Mucosa of descending colon (tissue), 3 donors: ENCODE results near the gene FADS2. TPM values are rescaled to one million over a fixed set of nuclear protein-coding genes. Genes with fewer than 3 reads are reported as not detected.

ENCODE experiments used
- ATAC-seq: fragments of 200-7000 bp; cut with Tn5 transposase; one replicate; pipeline ENCODE4 v1.9.1; 2020; ENCODE audit warnings: mild to moderate bottlenecking, moderate library complexity
- DNase-seq, 3 donors: peaks; one replicate each; pipeline ENCODE4 v3.0.0-alpha.2; 2020
- H3K36me3 ChIP-seq: fragments of 200-600 bp; one replicate; pipeline ENCODE4 v1.8.0; 2021; ENCODE audit warnings: low read depth, mild to moderate bottlenecking
- H3K4me1 ChIP-seq: fragments of 200-600 bp; one replicate; pipeline ENCODE4 v1.8.0; 2021; ENCODE audit warnings: low read depth, mild to moderate bottlenecking
- H3K4me3 ChIP-seq: fragments of 200-600 bp; one replicate; pipeline ENCODE4 v1.8.0; 2021; ENCODE audit warnings: mild to moderate bottlenecking
- H3K9me3 ChIP-seq: fragments of 200-600 bp; one replicate; pipeline ENCODE4 v1.8.0; 2021; ENCODE audit warnings: mild to moderate bottlenecking
- intact Hi-C, 2 donors: fragments of 100-400 bp; cut with DNase I in 1 of 2; cut with micrococcal nuclease in 1 of 2; formaldehyde crosslinking; loops; one replicate each; pipeline versions ENCODE4 v1.11.0 to v1.11.1; 2022; cut with DNase I, micrococcal nuclease
- total RNA-seq, 3 donors: library from RNA; stranded (reverse); fragmentation: NEBNext Ultra II Directional in 2 of 3; extraction: Animal tissue kit (Norgen Biotek cat#: 25700) in 2 of 3; gene quantifications; one replicate each; pipeline versions ENCODE4 v1.2.1 to v1.2.4, GENCODE V29; 2021 to 2023
- TF ChIP-seq, protein P1 (sequence below): fragments of 200-600 bp; IDR thresholded peaks from one replicate; pipeline ENCODE4 v1.8.0; 2022; ENCODE audit warnings: antibody characterized with exemption, mild to moderate bottlenecking
- donor health status: DM: no; HTN: no; CAD: no; lungs with moderate emphysema.
- donor health status: DM: no; HTN: no; CAD: no.
- donor health status: DM: no; HTN: yes; CAD: no.

FADS2 gene
- total RNA-seq, 3 donors from 2014 or later = 2.5 to 29.3 (median 8.6) TPM

DNA sequence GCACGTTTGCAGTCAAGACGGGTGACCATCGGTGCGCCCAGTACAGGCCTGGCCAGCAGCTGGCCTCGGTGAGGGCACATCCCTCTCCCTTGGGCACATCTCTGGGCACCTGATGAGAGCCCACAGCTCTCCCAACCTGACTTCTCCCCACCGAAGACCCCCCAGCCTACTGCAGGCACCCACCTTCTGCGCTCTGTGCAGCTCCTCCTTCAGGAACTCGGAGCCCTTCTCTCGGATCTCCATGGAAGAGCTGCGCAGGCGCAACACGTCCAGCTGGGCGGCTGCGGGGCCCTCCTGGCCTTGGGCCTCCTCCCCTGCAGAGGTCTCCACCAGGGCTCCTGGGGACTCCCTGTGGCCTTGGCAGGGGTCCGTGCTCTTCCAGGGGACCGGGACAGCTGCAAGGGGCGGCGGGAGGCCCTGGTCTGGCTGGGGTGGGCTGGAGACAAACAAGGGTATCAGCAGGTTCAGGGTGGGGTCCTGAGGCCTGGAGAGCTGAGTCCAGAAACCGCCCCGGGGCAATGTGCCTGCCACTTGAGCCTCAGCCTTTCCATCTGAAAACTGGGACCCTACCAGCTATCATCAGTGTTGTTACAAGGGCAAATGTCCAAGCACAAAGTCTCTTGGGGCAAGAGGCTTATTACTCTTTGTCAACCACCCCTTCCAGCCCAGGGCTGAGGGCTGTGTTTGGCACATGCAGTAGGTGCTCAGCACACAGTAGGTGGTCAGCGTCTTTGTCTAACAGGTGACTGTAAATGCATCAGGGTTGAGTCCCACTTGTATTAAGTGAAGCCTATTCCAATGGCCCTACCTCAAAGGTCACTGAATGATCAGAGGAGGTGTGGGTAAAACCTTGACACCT is 80.0 kb downstream of the FADS2 start:
- H3K4me1 ChIP-seq = no peaks in the 10 kb centered on the region
- TF ChIP-seq, protein P1, sequence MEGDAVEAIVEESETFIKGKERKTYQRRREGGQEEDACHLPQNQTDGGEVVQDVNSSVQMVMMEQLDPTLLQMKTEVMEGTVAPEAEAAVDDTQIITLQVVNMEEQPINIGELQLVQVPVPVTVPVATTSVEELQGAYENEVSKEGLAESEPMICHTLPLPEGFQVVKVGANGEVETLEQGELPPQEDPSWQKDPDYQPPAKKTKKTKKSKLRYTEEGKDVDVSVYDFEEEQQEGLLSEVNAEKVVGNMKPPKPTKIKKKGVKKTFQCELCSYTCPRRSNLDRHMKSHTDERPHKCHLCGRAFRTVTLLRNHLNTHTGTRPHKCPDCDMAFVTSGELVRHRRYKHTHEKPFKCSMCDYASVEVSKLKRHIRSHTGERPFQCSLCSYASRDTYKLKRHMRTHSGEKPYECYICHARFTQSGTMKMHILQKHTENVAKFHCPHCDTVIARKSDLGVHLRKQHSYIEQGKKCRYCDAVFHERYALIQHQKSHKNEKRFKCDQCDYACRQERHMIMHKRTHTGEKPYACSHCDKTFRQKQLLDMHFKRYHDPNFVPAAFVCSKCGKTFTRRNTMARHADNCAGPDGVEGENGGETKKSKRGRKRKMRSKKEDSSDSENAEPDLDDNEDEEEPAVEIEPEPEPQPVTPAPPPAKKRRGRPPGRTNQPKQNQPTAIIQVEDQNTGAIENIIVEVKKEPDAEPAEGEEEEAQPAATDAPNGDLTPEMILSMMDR = no peak
- no peak overlapping the region for H3K4me3 ChIP-seq
- ATAC-seq (no peak), DNase-seq (peak in 2 of 3 donors; percentile 16 to 29)
- H3K36me3 ChIP-seq = no peaks in the 10 kb centered on the region
- no peaks in the 10 kb centered on the region for H3K9me3 ChIP-seq
- intact Hi-C loops = no loop called here

DNA sequence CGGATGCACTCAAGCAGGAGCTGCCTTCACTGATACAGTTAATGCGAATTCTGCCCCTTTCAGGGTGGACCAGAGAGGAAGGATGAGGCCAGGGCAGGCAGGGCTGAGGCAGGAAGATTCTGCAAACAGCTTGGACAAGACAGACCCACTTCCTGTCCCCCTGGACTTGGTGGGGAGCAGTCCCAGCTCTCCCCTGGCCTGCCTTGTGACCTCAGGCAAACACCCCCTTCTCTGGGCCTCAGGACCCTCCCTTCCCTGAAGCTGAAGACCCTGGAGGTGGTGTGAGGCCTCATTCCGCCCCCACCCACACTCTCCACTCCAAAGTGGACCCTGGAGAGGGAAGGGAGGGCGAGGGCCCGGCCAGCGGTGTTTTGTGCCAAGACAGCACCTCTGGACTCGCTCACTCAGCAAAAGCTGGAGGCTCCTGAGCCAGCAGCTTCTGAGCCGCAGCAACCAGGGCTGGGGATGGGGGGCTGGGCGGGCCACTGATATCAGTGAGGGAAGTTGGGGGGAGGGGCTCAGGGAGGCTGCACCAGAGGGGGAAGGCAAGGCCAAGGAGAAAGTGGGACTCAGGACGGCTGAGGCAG is 80.7 kb downstream of the FADS2 start:
- no peaks in the 10 kb centered on the region for H3K36me3 ChIP-seq
- ATAC-seq (peak; percentile 14), DNase-seq (peak; percentile 49 to 69 (median 52))
- H3K4me1 ChIP-seq = no peaks in the 10 kb centered on the region
- TF ChIP-seq, protein P1 = no peak
- H3K9me3 ChIP-seq = no peaks in the 10 kb centered on the region
- intact Hi-C loops = no loop called here
- H3K4me3 ChIP-seq = no peak overlapping the region

DNA sequence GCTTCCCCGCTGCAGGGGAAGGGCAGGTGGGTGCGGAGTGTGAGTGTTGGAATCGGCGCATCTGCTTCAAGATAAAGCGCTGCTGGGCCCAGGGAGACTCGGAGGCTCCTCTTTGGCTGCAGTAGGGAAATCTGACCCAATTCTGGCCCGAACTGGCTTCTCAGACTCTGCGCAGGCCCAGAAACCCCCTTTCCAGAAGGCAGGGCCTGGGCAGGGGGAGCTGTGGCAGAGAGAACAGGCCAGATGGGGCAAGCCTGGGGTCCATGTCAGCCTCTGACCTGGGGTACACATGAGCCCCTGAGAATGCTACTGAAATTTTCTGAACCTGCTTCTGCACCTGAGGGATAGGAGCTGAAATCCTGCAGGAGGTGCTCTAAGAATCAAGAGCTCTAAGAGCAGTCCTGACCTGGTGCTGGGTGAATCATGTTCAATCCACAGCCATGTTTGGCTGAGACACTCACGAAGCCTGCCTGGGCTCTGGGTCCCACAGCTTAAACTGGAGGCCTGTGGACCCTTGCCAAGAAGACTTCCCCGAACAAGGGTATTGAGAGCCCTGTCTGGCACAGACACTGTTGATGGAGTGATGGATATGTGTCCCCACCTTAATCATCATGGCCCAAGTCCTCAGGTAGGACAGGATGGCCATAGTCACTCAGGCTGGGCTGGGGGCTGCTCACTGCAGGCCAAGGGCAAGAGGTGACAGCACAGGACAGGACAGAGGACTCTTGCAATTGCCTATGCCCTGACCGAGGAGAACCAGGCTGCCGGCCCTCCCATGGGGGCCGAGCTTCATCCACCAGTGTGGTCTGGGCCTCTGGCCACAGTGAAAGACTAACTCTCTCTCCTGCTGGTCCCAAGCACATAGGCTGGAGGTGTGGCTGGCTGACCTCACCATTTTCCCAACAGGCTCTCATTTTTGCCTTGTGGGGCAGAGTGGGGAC is 82.4 kb downstream of the FADS2 start:
- ATAC-seq (no peak), DNase-seq (peak in 2 of 3 donors; percentile 16 to 46)
- Histone ChIP-seq H3K9me3 (no peaks in the 10 kb centered on the region), H3K4me3 (no peak overlapping the region), H3K4me1 (no peaks in the 10 kb centered on the region), H3K36me3 (no peaks in the 10 kb centered on the region)
- TF ChIP-seq, protein P1 = no peak
- intact Hi-C loops = no loop called here

DNA sequence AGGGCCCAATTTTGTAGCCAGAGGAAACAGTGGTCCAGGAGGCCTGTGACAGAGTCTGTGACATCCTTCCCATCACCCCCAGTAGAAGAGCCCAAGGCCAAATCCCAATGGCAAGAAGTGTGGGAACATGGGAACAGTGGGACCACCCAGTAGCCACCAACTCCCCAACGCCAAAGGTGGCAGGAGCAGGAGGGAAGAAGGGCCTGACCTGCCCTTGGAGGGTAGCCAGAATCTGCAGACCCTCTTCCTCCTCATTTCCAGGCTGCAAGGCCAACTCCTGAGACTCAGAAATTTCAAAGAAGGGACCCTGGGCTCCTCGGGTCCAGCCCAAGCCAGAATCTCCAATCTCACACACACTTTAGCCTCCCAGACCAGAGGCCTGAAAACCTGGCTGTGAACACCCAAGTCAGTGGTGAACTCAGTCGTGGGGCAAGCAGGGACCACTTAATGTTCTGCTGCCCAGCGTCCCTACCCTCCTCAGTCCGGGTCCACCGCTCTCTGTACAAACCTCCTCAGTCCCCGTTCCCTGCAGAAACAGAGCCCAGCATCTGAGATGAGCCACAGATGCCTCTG is 83.1 kb downstream of the FADS2 start:
- Histone ChIP-seq H3K4me3 (no peak overlapping the region), H3K4me1 (no peaks in the 10 kb centered on the region), H3K36me3 (no peaks in the 10 kb centered on the region), H3K9me3 (no peaks in the 10 kb centered on the region)
- ATAC-seq (no peak), DNase-seq (no peak)
- intact Hi-C loops = no loop called here
- TF ChIP-seq, protein P1 = no peak
